GM19467 (cell line): Measurements from ENCODE around the gene AMMECR1L.
"Not testable (repeated sequence)": the region's sequence is repeated elsewhere in the genome, so short reads cannot be mapped to it uniquely, and the experiment has no call there.

Experiments
- ATAC-seq: cut with Tn5 transposase; IDR thresholded peaks from one replicate; pipeline ENCODE4 v1.9.1; 2021; ENCODE audit warnings: mild to moderate bottlenecking, moderate library complexity; ENCODE audit not compliant: unreplicated experiment

The AMMECR1L gene

DNA sequence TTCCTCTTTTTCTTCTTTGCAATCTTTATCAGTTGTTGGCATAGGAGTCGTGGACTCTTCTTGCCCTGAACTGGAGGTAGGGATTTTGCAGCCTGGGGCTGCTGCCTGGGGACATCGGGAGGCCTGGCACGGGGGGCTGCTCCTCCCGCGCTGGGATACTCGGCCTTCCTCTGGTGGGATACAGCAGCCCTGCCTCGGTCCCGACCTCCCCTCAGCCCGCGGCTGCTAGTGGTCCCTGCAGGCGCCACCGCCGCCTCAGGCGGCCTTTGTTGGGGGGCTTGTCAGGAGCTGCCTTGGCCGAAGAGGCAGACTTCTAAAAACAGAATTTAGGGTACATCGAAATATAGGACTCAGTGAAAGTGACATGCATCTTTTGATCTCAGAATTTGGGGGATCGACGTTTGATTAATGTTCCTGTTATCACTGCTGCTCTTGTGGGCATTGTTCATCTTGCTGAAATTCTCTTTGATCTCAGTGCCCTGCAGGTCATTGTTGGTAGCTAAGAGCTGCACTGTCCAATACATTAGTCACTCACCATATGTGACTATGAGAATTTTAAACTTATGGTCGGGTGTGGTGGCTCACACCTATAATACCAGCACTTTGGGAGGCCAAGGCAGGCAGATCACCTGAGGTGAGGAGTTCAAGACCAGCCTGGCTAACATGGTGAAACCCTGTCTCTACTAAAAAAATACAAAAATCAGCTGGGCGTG is 44.1 kb downstream of the AMMECR1L start:
- no peak for ATAC-seq

DNA sequence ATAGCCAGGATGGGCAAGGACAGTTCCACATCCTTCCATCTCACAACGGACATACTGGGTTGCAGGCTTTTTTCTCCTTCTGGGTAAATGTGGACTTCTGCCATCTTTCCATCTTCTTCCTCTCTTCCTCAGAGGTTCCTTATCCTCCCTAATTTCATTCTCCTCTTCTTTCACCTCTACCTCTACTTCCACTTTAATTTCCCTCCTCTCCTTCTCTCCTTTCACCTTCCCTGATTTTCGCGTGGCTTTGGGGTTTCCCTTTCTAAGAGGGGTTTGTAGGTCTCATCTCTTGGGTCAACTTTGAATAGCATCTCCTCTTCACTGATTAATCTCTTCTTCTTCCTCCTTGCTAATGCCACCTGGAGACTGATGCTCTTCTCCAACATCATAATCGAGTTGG is 44.9 kb downstream of the AMMECR1L start:
- no peak for ATAC-seq

DNA sequence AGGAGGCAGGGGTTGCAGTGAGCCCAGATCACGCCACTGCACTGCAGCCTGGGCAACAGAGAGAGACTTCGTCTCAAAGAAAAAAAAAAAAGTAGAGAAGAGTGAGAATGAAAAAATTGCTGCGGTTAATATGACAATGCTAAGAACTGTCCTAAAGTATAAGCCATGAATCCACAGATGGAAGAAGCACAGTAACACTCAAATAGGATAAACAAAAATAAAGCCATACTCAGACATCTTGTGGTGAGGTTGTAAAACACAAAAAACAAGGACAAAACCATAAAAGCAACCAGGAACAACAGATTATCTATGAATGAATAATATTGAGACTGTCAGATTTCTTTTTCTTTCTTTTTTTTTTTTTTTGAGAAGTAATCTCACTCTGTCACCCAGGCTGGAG is 50.8 kb downstream of the AMMECR1L start:
- no peak for ATAC-seq

DNA sequence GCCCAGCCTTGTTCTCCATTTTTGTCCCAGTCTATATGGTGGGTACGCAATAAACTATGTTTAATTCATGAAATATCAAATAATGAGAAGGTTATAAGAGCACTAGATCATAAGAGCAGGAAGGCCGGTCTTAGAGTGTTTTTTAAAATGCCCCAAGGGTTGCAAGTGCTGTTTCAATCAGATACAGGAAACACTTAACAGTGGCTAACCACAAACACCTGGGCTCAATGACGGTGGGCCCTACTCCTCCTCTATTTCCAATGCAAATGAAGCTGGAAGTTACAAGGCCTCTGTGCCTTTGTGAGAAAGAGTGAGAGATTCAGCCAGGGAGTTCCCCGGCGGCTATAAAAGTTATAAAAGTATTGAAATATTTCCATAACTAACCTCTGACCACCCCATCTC is 55.9 kb downstream of the AMMECR1L start:
- ATAC-seq = peak; percentile 97

DNA sequence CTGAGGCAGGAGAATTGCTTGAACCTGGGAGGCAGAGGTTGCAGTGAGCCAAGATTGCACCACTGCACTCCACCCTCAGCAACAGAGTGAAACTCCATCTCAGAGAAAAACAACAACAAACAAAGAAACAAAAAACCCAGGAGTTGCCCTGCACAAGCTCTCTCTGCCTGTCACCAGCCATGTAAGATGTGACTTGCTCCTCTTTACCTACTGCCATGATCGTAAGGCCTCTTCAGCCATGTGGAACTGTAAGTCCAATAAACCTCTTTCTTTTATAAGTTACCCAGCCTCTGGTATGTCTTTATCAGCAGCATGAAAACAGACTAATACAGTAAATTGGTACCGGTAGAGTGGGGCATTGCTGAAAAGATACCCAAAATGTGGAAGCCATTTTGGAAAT is 59.0 kb downstream of the AMMECR1L start:
- ATAC-seq = not testable (repeated sequence)

DNA sequence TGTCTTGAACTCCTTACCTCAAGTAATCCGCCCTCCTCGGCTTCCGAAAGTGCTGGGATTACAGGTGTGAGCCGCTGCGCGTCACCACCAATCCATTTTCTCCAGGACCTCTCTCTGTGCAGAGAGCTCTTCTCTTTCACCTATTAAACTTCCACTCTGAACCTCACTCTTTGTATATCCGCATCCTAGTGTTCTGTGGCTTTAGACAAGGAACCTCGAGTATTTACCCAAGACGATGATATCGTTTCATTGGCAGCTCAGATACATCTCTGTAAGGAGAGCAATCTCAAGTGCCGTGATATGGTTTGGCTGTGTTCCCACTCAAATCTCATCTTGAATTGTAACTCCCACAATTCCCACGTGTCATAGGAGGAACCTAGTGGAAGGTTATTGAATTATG is 59.7 kb downstream of the AMMECR1L start:
- ATAC-seq = no peak

DNA sequence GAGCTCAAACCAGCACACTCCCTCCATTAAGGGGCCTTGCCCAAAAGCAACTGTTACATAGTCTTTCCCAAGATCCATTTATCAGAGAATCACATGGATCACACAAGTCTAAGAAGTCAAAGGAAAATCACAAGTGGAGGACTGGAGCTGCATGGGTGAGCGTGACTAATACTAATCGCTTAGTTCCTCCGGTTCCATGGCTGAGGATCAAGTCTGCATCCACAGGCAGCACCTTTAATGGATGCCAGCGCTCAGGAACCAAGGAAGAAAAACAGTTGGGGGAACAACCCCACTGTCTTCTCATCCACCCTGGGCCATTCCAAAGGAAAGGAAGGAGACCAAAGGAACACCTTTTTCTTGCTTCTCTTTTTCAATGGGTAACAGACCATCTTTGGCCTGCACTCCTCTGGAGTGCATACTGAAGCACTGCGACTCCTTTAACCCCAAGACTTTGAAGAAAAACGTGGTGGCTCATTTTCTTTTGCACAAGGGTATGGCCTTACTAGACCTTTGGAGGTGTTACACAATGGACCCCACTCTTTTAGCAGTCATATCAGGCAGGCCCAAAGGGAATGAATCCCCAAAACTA is 65.6 kb downstream of the AMMECR1L start:
- no peak for ATAC-seq

DNA sequence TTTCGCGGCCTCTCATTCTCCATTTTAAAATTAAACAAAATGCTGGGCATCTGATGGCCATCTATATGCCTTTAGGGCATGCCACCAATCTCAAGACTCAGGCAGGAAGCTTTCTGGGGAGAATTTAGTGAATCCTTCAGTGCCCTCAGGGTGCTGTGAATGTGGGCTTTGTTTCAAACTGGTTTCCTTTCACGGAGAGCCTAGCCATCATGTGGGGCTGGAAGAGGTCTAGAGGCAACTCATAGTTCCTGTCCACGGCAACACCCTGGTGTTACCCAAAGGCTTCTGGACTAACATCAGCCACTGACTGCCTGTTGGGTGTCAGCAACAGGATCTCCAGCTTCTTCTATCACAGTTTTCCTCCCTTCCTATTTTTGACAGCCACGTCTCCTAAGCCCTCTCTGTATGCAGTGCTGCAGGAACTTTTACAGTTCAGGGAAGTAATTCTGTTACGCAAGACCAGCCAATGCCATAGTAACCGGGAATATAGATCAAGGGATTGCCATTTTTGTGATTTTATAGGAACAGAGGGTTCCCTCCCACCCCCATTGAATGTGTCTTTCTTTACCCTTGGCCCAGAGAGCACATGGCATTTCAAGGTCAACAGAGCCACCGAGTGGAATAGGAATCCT is 66.8 kb downstream of the AMMECR1L start:
- ATAC-seq = no peak

DNA sequence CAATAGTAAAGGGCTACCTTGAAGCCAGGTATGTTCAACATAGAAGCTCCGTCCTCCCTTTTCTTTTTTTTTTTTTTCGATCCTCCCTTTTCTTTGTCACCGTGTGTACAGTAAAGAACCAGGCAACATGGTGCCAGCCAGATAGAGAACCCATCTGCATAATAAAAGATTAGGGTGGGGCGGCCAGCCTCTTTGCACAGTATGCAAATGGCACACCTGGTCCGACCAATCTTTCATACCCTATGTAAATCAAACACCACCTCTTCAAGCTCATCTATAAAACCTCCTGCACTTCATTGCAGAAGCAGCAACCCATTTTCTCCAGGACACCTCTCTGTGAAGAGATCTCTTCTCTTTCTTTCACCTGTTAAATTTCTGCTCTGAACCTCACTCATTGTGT is 67.5 kb downstream of the AMMECR1L start:
- no peak for ATAC-seq

DNA sequence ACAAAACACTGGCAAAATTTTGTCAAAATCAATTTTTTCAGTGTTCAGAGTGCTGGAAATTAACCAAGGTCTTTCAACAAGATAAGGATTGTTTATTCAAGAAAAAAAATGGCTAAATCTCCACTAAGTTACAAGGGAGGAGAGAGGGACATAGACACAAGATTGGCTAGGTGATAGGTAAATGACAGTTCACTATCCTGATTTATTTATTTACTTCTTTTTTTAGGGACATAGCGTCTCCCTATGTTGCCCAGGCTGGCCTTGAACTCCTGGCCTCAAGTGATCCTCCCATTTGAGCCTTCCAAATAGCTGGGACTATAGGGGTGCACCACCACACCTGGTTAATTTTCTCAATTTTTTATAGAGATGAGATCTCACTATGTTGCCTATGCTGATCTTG is 71.1 kb downstream of the AMMECR1L start:
- no peak for ATAC-seq

DNA sequence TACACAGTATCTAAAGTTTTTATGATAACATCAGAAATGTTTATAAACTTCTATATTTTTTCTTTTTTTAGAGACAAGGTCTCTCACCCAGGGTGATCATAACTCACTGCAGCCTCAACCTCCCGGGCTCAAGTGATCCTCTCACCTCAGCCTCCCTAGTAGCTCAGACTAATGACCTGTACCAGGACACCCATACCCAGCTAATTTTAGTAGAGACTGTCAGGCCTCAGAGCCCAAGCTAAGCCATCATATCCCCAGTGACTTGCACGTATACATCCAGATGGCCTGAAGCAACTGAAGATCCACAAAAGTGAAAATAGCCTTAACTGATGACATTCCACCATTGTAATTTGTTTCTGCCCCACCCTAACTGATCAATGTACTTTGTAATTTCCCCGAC is 73.3 kb downstream of the AMMECR1L start:
- not testable (repeated sequence) for ATAC-seq
